Umbilical cord (tissue), 2 donors: ENCODE data around the gene MRPL47. TPM values are rescaled to one million over a fixed set of nuclear protein-coding genes. Genes with fewer than 3 reads are reported as not detected.
"Not testable (repeated sequence)": the region's sequence is repeated elsewhere in the genome, so short reads cannot be mapped to it uniquely, and the experiment has no call there.

Experiments
- DNase-seq: peaks from one replicate; pipeline ENCODE4 v3.0.0-alpha.2; 2015; ENCODE audit warnings: low spot score
- total RNA-seq: library from RNA; depleted of rRNA; stranded (reverse); fragments of >200 nt; gene quantifications from one replicate; pipeline ENCODE4 v1.2.3, GENCODE V29; 2014; ENCODE audit warnings: low replicate concordance; ENCODE audit not compliant: insufficient read depth

Gene MRPL47
- 25.5 TPM for total RNA-seq

GRCh38 chr3:179604321-179605078 is at the start of gene MRPL47, which contains the start of gene NDUFB5:
TSS of gene MRPL47 (minus strand) at chr3:179604638. CDS start at chr3:179604624, 14 bp downstream.
TSS of gene NDUFB5 (plus strand) at chr3:179604794. CDS start at chr3:179604816, 22 bp downstream.
- peak; percentile 99 for DNase-seq

GRCh38 chr3:179653096-179653797 is 48.8 kb upstream of the MRPL47 start:
- peak; percentile 81 for DNase-seq

- peak; percentile 76 for DNase-seq
These were observed 48.1 kb upstream of the MRPL47 start, which contains the start of gene USP13 for GRCh38 chr3:179652447-179653095. TSS of gene USP13 (plus strand) at chr3:179653040. CDS start at chr3:179653226, 186 bp downstream.

- no peak for DNase-seq
These were observed 47.4 kb upstream of the MRPL47 start for GRCh38 chr3:179651687-179652446.

- DNase-seq, result no peak
These were observed 41.7 kb upstream of the MRPL47 start for GRCh38 chr3:179646177-179646576.

- not testable (repeated sequence) for DNase-seq
These were observed 39.4 kb upstream of the MRPL47 start for GRCh38 chr3:179643837-179644236.

GRCh38 chr3:179642871-179643270 is 38.4 kb upstream of the MRPL47 start:
- DNase-seq, result no peak

- DNase-seq, result no peak
These were observed 36.0 kb upstream of the MRPL47 start for GRCh38 chr3:179640469-179640868.

- DNase-seq, result no peak
These were observed 26.5 kb upstream of the MRPL47 start for GRCh38 chr3:179630753-179631451.

GRCh38 chr3:179624451-179624850 is 20.0 kb upstream of the MRPL47 start:
- DNase-seq, result no peak

GRCh38 chr3:179622023-179622422 is 17.6 kb upstream of the MRPL47 start:
- no peak for DNase-seq

GRCh38 chr3:179615458-179616173 is 11.2 kb upstream of the MRPL47 start:
- DNase-seq, result no peak

GRCh38 chr3:179613807-179614206 is 9.4 kb upstream of the MRPL47 start:
- DNase-seq, result peak; percentile 25

GRCh38 chr3:179610066-179610465 is 5.6 kb upstream of the MRPL47 start:
- DNase-seq, result no peak

- DNase-seq, result no peak
These were observed 4.7 kb upstream of the MRPL47 start for GRCh38 chr3:179608931-179609720.

- DNase-seq, result no peak
These were observed 2.2 kb upstream of the MRPL47 start for GRCh38 chr3:179606534-179607085.

GRCh38 chr3:179603831-179604230 is 607 bp downstream of the MRPL47 start:
- no peak for DNase-seq

GRCh38 chr3:179603321-179603720 is 1.1 kb downstream of the MRPL47 start:
- DNase-seq, result no peak

- no peak for DNase-seq
These were observed 4.9 kb downstream of the MRPL47 start for GRCh38 chr3:179599531-179599930.
